Fibroblast of peridontal ligament (primary cell): Measurements from ENCODE around the gene RCOR1.
A peak's percentile ranks its signal among the peaks of the same experiment; 100 is the strongest.
"Not testable (repeated sequence)": the region's sequence is repeated elsewhere in the genome, so short reads cannot be mapped to it uniquely, and the experiment has no call there.

ENCODE experiments used
- DNase-seq: peaks from one replicate; pipeline ENCODE4 v3.0.0-alpha.2; 2010; ENCODE audit errors: extremely low read depth

RCOR1 gene

GRCh38 chr14:102571043-102571442 lies 21.4 kb upstream of the RCOR1 start:
- DNase-seq: no peak

- DNase-seq: no peak
These were observed 20.9 kb upstream of the RCOR1 start for GRCh38 chr14:102571478-102572042.

GRCh38 chr14:102573161-102573560 lies 19.3 kb upstream of the RCOR1 start:
- DNase-seq: not testable (repeated sequence)

GRCh38 chr14:102573591-102574046 lies 18.8 kb upstream of the RCOR1 start:
- no peak for DNase-seq

DNA sequence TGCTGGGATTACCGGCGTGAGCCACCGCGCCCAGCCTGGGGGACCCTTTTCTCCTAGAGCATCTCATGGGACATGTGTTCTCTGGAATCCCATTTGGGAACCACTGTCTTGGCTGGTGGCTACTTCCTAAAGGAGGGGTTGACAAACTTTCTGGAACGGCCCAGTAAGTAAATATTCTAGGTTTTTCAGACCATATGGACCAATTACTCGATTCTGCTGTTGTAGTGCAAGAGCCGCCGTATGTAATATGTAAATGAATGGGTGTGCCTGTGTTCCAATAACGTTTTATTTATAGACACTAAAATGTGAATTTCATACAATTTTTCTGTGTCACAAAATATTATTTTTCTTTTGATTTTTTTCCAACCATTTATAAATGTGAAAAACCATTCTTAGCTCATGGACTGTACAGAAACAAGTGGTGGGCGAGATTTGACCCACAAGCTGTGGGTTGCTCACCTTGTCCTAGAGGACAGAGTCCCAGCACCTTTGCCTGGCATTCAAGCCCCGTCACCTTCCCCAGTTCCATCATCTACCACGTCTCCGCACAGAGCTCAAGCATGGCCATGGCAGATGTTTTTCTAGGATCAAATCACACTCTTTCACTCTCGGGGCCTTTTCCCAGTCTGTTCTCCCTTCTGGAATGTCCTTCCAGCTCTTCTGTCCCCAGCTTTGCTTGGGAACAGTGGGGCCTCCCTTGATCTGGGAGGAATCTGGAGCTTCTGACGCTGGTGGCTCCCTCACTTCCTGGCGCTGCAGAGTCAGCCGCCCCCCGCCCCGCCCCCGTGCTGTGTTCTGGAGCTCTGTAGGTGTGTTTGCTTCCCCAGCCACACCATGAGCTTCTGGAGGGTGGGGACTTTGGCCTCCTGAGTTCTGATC lies 17.9 kb upstream of the RCOR1 start:
- no peak for DNase-seq

DNA sequence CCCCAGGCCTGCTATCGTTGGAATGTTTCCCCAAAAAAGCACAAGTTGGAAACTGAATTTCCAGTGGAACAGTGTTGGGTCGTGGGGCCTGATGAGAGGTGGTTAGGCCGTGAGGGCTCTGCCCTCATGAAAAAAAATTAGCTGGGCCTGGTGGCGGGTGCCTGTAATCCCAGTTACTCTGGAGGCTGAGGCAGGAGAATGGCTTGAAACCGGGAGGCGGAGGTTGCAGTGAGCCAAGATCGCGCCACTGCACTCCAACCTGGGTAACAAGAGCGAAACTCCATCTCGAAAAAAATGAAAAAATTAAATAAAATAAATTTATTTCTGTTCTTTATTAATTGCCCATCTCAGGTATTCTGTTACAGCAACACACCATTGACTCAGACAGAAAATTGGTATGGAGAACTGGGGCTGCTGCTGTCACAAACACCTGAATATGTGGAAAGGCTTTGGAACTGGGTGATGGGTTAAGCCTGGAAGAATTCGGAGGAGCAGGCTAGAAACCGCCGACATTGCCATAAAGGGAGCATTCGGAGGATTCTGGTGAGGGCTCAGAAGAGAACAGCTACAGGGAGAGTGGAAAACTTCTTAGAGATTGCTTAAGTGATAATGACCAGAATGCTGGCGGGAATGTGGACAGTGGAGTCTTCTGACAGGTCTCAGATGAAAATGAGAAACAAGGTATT lies 17.1 kb upstream of the RCOR1 start:
- no peak for DNase-seq

GRCh38 chr14:102575846-102576428 lies 16.5 kb upstream of the RCOR1 start:
- DNase-seq: not testable (repeated sequence)

- DNase-seq: no peak
These were observed 13.6 kb upstream of the RCOR1 start for GRCh38 chr14:102578821-102579220.

DNA sequence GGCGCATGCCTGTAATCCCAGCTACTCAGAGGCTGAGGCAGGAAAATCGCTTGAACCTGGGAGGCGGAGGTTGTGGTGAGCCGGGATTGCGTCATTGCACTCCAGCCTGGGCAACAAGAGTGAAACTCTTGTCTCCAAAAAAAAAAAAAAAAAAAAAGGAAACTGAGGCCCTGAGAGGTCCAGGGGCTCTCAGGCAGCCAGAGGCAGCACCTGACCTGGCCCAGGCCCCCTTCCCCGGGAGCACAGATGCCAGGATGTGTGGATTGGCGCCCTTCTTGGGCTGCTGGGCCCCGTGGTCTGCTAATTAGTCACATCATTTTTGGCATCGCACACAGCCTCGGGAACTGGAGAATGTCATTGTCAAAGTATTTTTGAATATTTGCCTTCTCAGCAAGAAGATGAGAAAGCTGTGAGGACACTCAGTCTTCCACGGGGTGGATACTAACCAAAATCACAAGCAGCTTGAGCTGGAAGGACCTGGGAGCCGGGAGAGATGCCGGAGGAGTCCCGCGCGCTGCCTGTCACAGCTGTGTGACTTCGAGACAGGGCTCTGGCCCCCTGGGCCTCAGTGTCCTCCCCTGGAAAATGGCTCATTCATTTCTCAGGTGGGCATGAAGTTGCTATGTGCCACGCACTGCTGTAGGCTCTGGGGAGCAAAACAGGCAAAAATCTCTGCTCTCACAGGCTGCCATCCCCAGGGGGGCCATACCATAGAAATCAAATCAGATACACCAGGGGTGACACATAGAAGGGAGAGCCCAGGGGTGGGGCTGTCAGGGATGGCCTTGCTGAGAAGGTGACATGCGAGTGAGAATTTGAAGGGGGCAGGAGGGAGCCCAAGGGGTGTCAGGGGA lies 12.5 kb upstream of the RCOR1 start:
- peak; percentile 65 for DNase-seq

GRCh38 chr14:102580550-102581110 lies 11.8 kb upstream of the RCOR1 start:
- DNase-seq: no peak

DNA sequence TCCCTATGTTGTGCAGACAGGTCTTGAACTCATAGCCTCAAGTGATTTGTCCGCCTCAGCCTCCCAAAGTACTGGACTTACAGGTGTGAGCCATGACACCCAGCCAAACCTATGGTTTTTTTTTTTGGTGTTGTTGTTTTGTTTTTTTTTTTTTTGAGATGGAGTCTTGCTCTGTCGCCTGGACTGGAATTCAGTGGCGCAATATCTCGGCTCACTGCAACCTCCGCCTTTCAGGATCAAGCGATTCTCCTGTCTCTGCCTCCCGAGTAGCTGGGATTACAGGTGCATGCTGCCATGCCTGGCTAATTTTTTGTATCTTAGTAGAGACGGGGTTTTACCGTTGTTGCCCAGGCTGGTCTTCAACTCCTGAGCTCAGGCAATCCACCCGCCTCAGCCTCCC lies 11.3 kb upstream of the RCOR1 start:
- DNase-seq: no peak

GRCh38 chr14:102583726-102584125 lies 8.7 kb upstream of the RCOR1 start:
- DNase-seq: no peak

DNA sequence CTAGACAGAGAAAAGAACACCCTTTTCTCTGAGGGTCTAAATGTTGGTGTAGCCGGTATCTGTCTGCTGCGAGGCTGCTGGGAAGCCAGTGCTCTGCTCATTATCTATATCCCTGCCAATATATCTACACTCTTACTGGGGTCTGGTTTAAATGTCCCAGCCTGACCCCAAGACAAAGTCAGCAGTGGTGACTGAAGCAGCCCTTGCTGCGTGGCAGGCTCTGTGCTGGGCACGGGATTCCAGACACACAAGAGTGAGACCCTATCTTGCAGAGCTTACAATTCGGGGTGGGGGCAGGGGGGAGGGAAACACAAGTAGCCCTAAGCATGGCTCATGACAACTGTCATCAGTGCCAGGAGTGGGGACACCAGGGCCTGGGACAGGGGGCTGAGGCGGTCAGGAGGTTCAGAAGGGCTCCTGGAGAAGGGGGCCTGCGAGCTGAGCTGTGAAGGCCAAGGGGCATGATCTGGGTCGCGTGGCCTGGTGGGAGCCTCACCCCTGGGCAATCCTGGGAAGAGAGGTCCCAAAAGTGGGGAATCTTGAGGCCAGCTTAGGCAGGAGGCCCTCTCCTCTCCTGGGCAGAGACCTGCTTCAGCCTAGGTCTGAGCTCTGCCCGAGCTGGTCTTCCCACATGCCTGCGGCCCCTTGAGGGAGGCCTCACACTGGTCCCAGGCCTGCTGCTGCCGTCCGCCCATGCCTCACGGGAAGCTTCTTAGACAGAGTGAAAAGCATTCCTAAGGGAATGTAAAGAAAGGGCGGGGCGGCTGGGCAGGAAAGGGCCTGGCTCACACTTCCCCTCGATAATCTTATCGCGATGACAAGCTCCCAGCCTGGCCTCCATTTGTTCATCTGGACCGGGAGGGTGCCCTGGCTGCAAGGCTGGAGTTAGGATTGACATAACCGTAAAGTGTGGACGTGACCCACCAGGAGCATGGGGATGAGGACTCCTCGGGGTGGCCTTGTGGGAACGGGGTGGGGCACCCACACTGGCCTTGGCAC lies 7.3 kb upstream of the RCOR1 start:
- no peak for DNase-seq

DNA sequence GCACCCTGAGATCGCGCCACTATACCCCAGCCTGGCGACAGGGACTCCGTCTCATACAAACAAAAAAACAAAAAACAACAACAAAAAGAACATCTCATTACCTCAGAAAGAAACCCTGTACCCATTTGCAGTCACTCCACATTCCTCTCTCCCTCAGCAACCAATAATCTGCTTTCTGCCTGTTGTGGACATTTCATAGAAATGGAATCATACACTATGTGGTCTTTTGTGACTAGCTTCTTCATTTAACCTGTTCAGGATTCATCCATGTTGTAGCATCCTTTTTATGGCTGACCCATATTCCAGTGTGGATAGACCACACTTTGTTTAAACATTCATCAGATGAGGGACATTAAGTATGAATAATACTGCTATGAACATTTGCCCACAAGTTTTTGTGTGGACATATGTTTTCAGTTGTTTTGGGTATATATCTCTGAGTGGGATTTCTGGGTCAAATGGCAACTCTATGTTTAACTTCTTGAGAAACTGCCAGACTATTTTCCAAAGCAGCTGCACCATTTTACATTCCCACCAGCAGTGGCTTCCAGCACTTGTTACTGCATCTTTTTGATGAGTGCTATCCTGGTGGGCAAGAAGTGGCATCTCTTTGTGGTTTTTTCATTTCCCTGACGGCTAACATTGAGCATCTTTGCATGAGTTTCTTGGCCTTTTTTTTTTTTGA lies 5.9 kb upstream of the RCOR1 start:
- peak; percentile 89 for DNase-seq

DNA sequence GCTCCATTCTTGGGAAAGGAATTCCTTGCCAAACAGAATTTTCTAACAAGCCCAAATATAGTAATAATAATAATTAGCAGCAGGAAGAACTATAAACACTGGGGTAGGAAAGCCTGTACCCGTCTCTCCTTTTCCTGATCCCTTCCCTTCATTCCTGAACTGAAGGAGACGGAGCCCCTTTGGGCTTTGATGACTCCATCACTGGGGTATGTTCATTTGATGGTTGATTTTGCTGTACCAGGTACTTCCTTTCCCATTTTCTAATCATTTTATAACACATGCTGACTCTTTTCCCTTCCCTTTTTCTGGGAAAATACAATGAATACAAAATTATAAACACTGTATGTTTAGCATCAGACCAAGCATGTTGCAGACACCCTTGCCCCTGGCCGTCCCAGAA lies 3.6 kb upstream of the RCOR1 start:
- no peak for DNase-seq

DNA sequence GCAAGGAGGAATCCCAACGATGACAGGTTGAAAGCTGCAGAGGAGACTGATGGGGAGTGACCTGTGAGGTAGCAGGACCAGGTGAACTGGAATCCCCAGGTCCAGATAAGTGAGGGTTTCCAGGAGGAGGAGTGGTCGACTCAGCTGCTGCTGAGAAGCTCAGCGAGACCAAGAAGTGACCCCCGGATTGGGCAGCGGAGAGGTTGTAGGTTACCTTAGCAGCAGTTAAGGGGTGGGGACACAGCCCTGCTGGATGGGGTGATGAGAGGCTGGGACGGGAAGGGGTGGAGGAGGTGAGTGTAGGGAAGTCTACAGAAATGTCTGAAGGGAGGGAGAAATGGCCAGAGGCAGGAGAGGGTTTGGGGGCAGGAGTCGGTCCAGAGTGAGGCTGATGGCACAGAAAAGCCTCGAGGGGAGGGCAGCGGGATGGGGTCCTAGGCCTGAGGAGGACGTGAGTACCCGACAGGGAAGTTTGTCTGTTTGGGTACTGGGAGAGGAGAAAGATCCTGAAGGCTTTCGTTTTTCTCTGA lies 2.6 kb upstream of the RCOR1 start:
- DNase-seq: no peak

- no peak for DNase-seq
These were observed 1.8 kb upstream of the RCOR1 start for GRCh38 chr14:102590667-102591099.

- DNase-seq: peak; percentile 27
These were observed 991 bp upstream of the RCOR1 start for GRCh38 chr14:102591372-102591943.

- DNase-seq: no peak
These were observed 263 bp downstream of the RCOR1 start for GRCh38 chr14:102592763-102593060.
